Measurements from ENCODE around the gene RPS6KA5. TPM values are rescaled to one million over a fixed set of nuclear protein-coding genes. Genes with fewer than 3 reads are reported as not detected.
"Not testable (repeated sequence)": the region's sequence is repeated elsewhere in the genome, so short reads cannot be mapped to it uniquely, and the experiment has no call there.

The RPS6KA5 gene
- total RNA-seq, 1 donor from 2014 or later, result 4.4 TPM

DNA sequence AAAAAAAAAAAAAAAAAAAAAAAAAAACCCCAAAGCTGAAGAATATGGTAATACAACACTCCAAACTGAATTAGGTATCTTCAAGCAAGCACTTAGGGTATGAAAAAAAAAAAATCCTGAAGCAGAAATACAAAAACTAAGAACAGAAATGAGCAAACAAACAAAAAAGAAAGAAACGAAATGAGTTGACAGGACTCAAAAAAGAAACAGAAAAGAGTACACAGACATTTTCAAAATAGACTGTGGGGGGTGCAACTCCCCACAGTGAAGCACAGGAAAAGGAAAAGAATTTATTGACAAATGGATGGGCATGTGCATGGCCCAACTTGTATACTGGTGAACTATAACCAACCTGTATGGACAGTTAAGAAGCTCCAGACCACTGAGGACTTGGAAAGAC lies 24.6 kb downstream of the RPS6KA5 start:
- DNase-seq (ENCODE audit: low spot score, unreplicated experiment), result no peak
- no peaks in the 10 kb centered on the region for H3K27me3 Mint-ChIP-seq
- no peaks in the 10 kb centered on the region for H3K36me3 Mint-ChIP-seq (ENCODE audit: insufficient read depth)
- no peak for TF ChIP-seq CTCF (IDR thresholded peaks at IDR 0.05; ENCODE audit: unreplicated experiment)
- no peaks in the 10 kb centered on the region for H3K4me1 Mint-ChIP-seq (ENCODE audit: low read depth)
- no peak overlapping the region for H3K27ac Mint-ChIP-seq
- H3K4me3 Mint-ChIP-seq (ENCODE audit: low read depth), result no peak overlapping the region
- no peaks in the 10 kb centered on the region for H3K9me3 Mint-ChIP-seq (ENCODE audit: low read depth)

DNA sequence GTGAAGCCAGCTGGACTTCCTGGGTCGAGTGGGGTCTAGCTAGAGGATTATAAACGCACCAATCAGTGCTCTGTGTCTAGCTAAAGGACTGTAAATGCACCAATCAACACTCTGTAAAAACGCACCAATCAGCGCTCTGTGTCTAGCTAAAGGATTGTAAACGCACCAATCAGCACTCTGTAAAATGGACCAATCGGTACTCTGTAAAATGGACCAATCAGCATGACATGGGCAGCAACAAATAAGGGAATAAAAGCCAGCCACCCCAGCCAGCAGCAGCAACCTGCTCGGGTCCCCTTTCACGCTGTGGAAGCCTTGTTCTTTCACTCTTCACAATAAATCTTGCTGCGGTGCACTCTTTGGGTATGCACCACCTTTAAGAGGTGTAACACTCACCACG lies 26.1 kb downstream of the RPS6KA5 start:
- H3K36me3 Mint-ChIP-seq (ENCODE audit: insufficient read depth); H3K9me3 Mint-ChIP-seq (ENCODE audit: low read depth); H3K27ac Mint-ChIP-seq; DNase-seq (ENCODE audit: low spot score, unreplicated experiment); H3K27me3 Mint-ChIP-seq; H3K4me1 Mint-ChIP-seq (ENCODE audit: low read depth); H3K4me3 Mint-ChIP-seq (ENCODE audit: low read depth): not testable (repeated sequence)

DNA sequence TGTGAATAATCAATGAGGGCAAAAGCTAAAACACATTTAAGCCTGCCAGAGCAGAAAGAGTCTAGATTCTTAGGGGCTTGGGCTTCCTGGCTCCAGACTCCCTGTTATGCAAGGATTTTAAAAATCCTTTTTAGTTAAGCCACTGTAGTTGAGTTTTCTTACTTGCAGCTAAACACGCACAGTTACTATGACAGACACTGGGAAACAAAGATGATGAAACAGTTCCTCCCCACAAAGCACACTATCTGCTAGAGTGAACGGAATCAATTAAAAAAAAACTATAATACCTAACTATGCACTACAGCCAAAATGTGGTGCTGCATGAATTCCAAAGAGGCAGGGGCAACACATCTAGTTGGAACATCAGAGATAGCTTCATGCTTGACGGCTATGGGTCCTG lies 28.2 kb downstream of the RPS6KA5 start:
- Mint-ChIP-seq H3K36me3 (ENCODE audit: insufficient read depth) (no peaks in the 10 kb centered on the region), H3K9me3 (ENCODE audit: low read depth) (no peaks in the 10 kb centered on the region), H3K27me3 (no peaks in the 10 kb centered on the region), H3K4me1 (ENCODE audit: low read depth) (peaks cover 7% of the 10 kb centered on the region), H3K27ac (no peak overlapping the region), H3K4me3 (ENCODE audit: low read depth) (no peak overlapping the region)
- no peak for DNase-seq (ENCODE audit: low spot score, unreplicated experiment)
- no peak for TF ChIP-seq CTCF (IDR thresholded peaks at IDR 0.05; ENCODE audit: unreplicated experiment)

DNA sequence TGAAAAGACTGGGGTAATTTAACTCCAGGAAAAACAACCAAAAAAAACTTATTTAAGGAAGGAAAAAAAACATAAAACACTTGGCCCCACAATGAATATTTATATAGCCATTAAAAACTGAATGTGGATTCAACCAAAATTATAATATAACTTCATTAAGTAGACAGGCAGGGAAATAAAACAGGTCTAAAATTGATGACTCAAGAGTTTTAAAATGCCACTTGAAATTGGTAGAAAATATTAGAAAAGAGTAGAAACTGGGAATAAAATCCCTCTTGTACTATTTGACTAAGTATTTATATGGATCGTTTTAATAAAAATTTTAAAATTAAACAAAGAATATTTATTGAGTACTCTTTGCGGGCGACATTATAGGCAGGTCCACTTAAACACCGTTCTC lies 28.8 kb downstream of the RPS6KA5 start:
- TF ChIP-seq CTCF (IDR thresholded peaks at IDR 0.05; ENCODE audit: unreplicated experiment), result no peak
- H3K36me3 Mint-ChIP-seq (ENCODE audit: insufficient read depth), result no peaks in the 10 kb centered on the region
- no peak for DNase-seq (ENCODE audit: low spot score, unreplicated experiment)
- no peak overlapping the region for H3K27ac Mint-ChIP-seq
- H3K4me3 Mint-ChIP-seq (ENCODE audit: low read depth), result no peak overlapping the region
- no peaks in the 10 kb centered on the region for H3K27me3 Mint-ChIP-seq
- peaks cover 7% of the 10 kb centered on the region for H3K4me1 Mint-ChIP-seq (ENCODE audit: low read depth)
- no peaks in the 10 kb centered on the region for H3K9me3 Mint-ChIP-seq (ENCODE audit: low read depth)

DNA sequence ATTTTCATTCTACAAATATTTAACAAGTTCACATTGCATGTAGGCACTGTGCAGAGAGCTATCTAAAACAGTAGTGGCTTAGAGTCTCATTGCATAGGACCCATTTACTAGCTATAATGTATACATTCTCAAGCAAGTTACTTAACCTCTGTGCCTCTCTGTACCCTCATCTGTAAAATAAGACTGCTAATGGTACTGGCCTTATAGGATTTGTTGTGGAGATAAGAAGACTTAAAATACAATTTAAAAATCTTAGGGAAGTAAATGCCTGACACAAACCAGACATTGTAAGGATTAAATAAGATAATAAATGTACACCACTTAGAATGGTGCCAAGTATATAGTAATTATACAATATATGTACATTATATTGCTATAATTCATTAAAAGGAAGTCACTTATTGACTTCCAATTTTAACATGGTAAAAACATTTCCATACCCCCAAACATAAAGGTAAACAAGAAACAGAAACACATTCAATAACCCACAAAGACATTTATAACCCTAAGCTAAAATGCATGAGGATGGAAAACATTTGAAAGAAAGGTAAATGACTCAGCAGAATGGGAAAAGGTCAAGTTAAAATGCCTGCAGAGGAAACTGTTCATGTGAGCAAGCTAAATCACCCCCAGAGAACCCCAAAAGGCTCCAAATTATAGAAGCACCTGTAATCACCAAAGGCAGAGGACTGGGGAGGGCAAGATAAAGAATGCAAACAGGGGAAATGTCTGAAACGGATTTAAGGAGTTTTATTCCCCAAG lies 30.8 kb downstream of the RPS6KA5 start:
- H3K4me3 Mint-ChIP-seq (ENCODE audit: low read depth), result no peak overlapping the region
- H3K27ac Mint-ChIP-seq, result peak overlapping the region; percentile 4
- H3K4me1 Mint-ChIP-seq (ENCODE audit: low read depth), result peaks cover 7% of the 10 kb centered on the region
- H3K9me3 Mint-ChIP-seq (ENCODE audit: low read depth), result no peaks in the 10 kb centered on the region
- DNase-seq (ENCODE audit: low spot score, unreplicated experiment), result no peak
- TF ChIP-seq CTCF (IDR thresholded peaks at IDR 0.05; ENCODE audit: unreplicated experiment), result no peak
- no peaks in the 10 kb centered on the region for H3K27me3 Mint-ChIP-seq
- no peaks in the 10 kb centered on the region for H3K36me3 Mint-ChIP-seq (ENCODE audit: insufficient read depth)

- TF ChIP-seq CTCF (IDR thresholded peaks at IDR 0.05; ENCODE audit: unreplicated experiment), result no peak
- no peak overlapping the region for H3K27ac Mint-ChIP-seq
- H3K4me3 Mint-ChIP-seq (ENCODE audit: low read depth), result no peak overlapping the region
- no peaks in the 10 kb centered on the region for H3K9me3 Mint-ChIP-seq (ENCODE audit: low read depth)
- H3K4me1 Mint-ChIP-seq (ENCODE audit: low read depth), result peaks cover 7% of the 10 kb centered on the region
- no peaks in the 10 kb centered on the region for H3K27me3 Mint-ChIP-seq
- H3K36me3 Mint-ChIP-seq (ENCODE audit: insufficient read depth), result no peaks in the 10 kb centered on the region
- DNase-seq (ENCODE audit: low spot score, unreplicated experiment), result no peak
Measured at GRCh38 chr14:91027561-91027960, 32.9 kb downstream of the RPS6KA5 start.

DNA sequence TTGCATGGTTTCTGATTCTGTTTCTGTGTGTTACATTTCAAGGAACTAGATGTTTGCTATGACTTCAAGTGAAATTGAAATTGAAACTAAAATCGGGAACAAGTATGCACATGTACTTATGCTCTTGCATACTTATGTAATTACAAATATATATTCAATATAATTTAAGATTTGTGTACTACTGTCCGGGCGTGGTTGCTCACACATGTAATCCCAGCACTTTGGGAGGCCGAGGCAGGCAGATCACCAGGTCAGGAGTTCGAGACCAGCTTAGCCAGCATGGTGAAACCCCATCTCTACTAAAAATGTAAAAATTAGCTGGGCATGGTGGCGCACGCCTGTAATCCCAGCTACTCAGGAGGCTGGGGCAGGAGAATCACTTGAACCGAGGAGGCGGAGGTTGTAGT lies 37.8 kb downstream of the RPS6KA5 start:
- DNase-seq (ENCODE audit: low spot score, unreplicated experiment); H3K4me1 Mint-ChIP-seq (ENCODE audit: low read depth); H3K4me3 Mint-ChIP-seq (ENCODE audit: low read depth); H3K27me3 Mint-ChIP-seq; H3K9me3 Mint-ChIP-seq (ENCODE audit: low read depth); H3K36me3 Mint-ChIP-seq (ENCODE audit: insufficient read depth); H3K27ac Mint-ChIP-seq: not testable (repeated sequence)
